Measurements from ENCODE around the gene BANF2. TPM values are rescaled to one million over a fixed set of nuclear protein-coding genes. Genes with fewer than 3 reads are reported as not detected.

The BANF2 gene
- total and polyA plus RNA-seq, 2 experiments from 2014 or later: not detected

DNA sequence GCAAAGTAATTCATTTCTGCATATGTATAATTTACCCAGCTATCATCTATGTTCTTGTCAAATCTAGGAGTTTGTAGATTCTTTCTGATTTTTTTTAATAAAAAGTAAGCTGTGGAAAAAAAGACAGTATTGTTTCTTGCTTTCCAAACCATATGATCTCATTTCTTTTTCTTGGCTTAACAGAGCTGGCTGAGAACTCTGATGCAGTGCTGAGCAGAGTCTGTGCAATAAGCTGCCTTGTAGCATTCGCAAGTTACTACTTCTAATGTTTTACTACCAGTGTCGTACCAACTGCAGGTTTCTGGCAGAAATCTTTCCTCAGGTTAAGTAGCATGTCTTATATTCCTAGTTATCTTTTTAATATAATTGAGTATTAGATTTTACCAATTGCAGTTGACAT, 33.3 kb upstream of the BANF2 start:
- Histone ChIP-seq H3K9me3 (ENCODE audit: low read depth) (no peaks in the 10 kb centered on the region), H2AFZ (no peak overlapping the region), H3F3A (ENCODE audit: insufficient read depth) (peaks cover 87% of the 10 kb centered on the region), H3K79me2 (ENCODE audit: insufficient read depth) (peaks cover 100% of the 10 kb centered on the region), H3K9me2 (ENCODE audit: insufficient read depth) (no peaks in the 10 kb centered on the region), H3K27ac (peak overlapping the region; percentile 91), H3K9ac (peak overlapping the region; percentile 10), H3K4me1 (ENCODE audit: insufficient read depth) (peaks cover 84% of the 10 kb centered on the region), H3K4me2 (ENCODE audit: unreplicated experiment) (peak overlapping the region; percentile 40), H3K36me3 (ENCODE audit: low read depth) (peaks cover 18% of the 10 kb centered on the region), H4K20me1 (ENCODE audit: insufficient read depth) (peaks cover 27% of the 10 kb centered on the region; the same call in 1 of the 2 replicates), H3K4me3 (0 out of 2 replicates have a peak overlapping the region, but pooled peaks have one; percentile 3), H3K27me3 (replicated peaks; ENCODE audit: insufficient read depth) (no peaks in the 10 kb centered on the region)
- no peak for TF ChIP-seq EZH2 (IDR thresholded peaks at IDR 0.05; ENCODE audit: insufficient read depth, poor library complexity, severe bottlenecking)
- TF ChIP-seq EZH2phosphoT487 (IDR thresholded peaks at IDR 0.05; ENCODE audit: insufficient read depth, low read depth): no peak
- DNase-seq: peak; percentile 83
- 32% methylated on average over 2 of the region's 2 CpGs for WGBS, 2 experiments (ENCODE audit: low coverage in 1 of 2, low lambda C conversion rate in 2 of 2, missing lambda C conversion rate in 2 of 2)
- in situ Hi-C loops (cut with MboI): loop anchor here (25.0 kb wide), 1 partner anchor 496 kb away; no protein-coding TSS in a partner anchor

GRCh38 chr20:17667445-17667844, 32.3 kb upstream of the BANF2 start:
- Histone ChIP-seq H3K79me2 (ENCODE audit: insufficient read depth) (peaks cover 100% of the 10 kb centered on the region), H3K4me3 (no peak overlapping the region), H2AFZ (no peak overlapping the region), H3K4me2 (ENCODE audit: unreplicated experiment) (no peak overlapping the region), H3K9me3 (ENCODE audit: low read depth) (no peaks in the 10 kb centered on the region), H3K4me1 (ENCODE audit: insufficient read depth) (peaks cover 83% of the 10 kb centered on the region), H3K9ac (no peak overlapping the region; the same call in 1 of the 2 replicates), H4K20me1 (ENCODE audit: insufficient read depth) (peaks cover 31% of the 10 kb centered on the region; the same call in 1 of the 2 replicates), H3K9me2 (ENCODE audit: insufficient read depth) (no peaks in the 10 kb centered on the region), H3K36me3 (ENCODE audit: low read depth) (peaks cover 18% of the 10 kb centered on the region), H3K27ac (peak overlapping the region; percentile 91), H3F3A (ENCODE audit: insufficient read depth) (peaks cover 82% of the 10 kb centered on the region), H3K27me3 (replicated peaks; ENCODE audit: insufficient read depth) (no peaks in the 10 kb centered on the region)
- DNase-seq: no peak
- 86 to 91% methylated on average over 3 of the region's 3 CpGs for WGBS, 2 experiments (ENCODE audit: low coverage in 1 of 2, low lambda C conversion rate in 2 of 2, missing lambda C conversion rate in 2 of 2)
- TF ChIP-seq EZH2phosphoT487 (IDR thresholded peaks at IDR 0.05; ENCODE audit: insufficient read depth, low read depth) (no peak), EZH2 (IDR thresholded peaks at IDR 0.05; ENCODE audit: insufficient read depth, poor library complexity, severe bottlenecking) (no peak)
- in situ Hi-C loops (cut with MboI): loop anchor here (25.0 kb wide), 1 partner anchor 495 kb away; no protein-coding TSS in a partner anchor

- no peak overlapping the region for H3K27ac ChIP-seq
- no peak overlapping the region for H3K4me2 ChIP-seq (ENCODE audit: unreplicated experiment)
- no peaks in the 10 kb centered on the region for H3K9me3 ChIP-seq (ENCODE audit: low read depth)
- H3K36me3 ChIP-seq (ENCODE audit: low read depth): peaks cover 18% of the 10 kb centered on the region
- H2AFZ ChIP-seq: no peak overlapping the region
- no peak for DNase-seq
- WGBS, 2 experiments (ENCODE audit: low coverage in 1 of 2, low lambda C conversion rate in 2 of 2, missing lambda C conversion rate in 2 of 2): 96 to 98% methylated on average over 3 of the region's 3 CpGs
- no peak for TF ChIP-seq EZH2phosphoT487 (IDR thresholded peaks at IDR 0.05; ENCODE audit: insufficient read depth, low read depth)
- TF ChIP-seq EZH2 (IDR thresholded peaks at IDR 0.05; ENCODE audit: insufficient read depth, poor library complexity, severe bottlenecking): no peak
- H3K4me1 ChIP-seq (ENCODE audit: insufficient read depth): peaks cover 73% of the 10 kb centered on the region
- in situ Hi-C loops (cut with MboI): loop anchor here (25.0 kb wide), 1 partner anchor 494 kb away; no protein-coding TSS in a partner anchor
- H3F3A ChIP-seq (ENCODE audit: insufficient read depth): peaks cover 72% of the 10 kb centered on the region
- H3K9me2 ChIP-seq (ENCODE audit: insufficient read depth): no peaks in the 10 kb centered on the region
- H3K9ac ChIP-seq: no peak overlapping the region
- peaks cover 38% of the 10 kb centered on the region; the same call in 1 of the 2 replicates for H4K20me1 ChIP-seq (ENCODE audit: insufficient read depth)
- peaks cover 100% of the 10 kb centered on the region for H3K79me2 ChIP-seq (ENCODE audit: insufficient read depth)
- no peak overlapping the region for H3K4me3 ChIP-seq
- H3K27me3 ChIP-seq (replicated peaks; ENCODE audit: insufficient read depth): no peaks in the 10 kb centered on the region
Observed at GRCh38 chr20:17668432-17668831, 31.3 kb upstream of the BANF2 start.

- DNase-seq: peak; percentile 43
- Histone ChIP-seq H3K4me3 (peak overlapping the region; percentile 12; the same call in 1 of the 2 replicates), H3K4me1 (ENCODE audit: insufficient read depth) (peaks cover 69% of the 10 kb centered on the region), H3K36me3 (ENCODE audit: low read depth) (peaks cover 18% of the 10 kb centered on the region), H3K9ac (peak overlapping the region; percentile 12), H3K9me3 (ENCODE audit: low read depth) (no peaks in the 10 kb centered on the region), H3K9me2 (ENCODE audit: insufficient read depth) (no peaks in the 10 kb centered on the region), H3K79me2 (ENCODE audit: insufficient read depth) (peaks cover 100% of the 10 kb centered on the region), H2AFZ (no peak overlapping the region), H4K20me1 (ENCODE audit: insufficient read depth) (peaks cover 46% of the 10 kb centered on the region; the same call in 1 of the 2 replicates), H3K27me3 (replicated peaks; ENCODE audit: insufficient read depth) (no peaks in the 10 kb centered on the region), H3K4me2 (ENCODE audit: unreplicated experiment) (peak overlapping the region; percentile 62), H3K27ac (peak overlapping the region; percentile 14), H3F3A (ENCODE audit: insufficient read depth) (peaks cover 69% of the 10 kb centered on the region)
- TF ChIP-seq EZH2 (IDR thresholded peaks at IDR 0.05; ENCODE audit: insufficient read depth, poor library complexity, severe bottlenecking): no peak
- TF ChIP-seq EZH2phosphoT487 (IDR thresholded peaks at IDR 0.05; ENCODE audit: insufficient read depth, low read depth): no peak
- 56 to 57% methylated on average over 12 of the region's 12 CpGs for WGBS, 2 experiments (ENCODE audit: low coverage in 1 of 2, low lambda C conversion rate in 2 of 2, missing lambda C conversion rate in 2 of 2)
- in situ Hi-C loops (cut with MboI): loop anchor here (25.0 kb wide), 1 partner anchor 493 kb away; no protein-coding TSS in a partner anchor
Observed at GRCh38 chr20:17669306-17669931, 30.3 kb upstream of the BANF2 start.

All from GM23248 (cell line).